ENCODE results near the gene RPRD1B. TPM values are rescaled to one million over a fixed set of nuclear protein-coding genes. Genes with fewer than 3 reads are reported as not detected.

The RPRD1B gene
- total and polyA plus RNA-seq, 2 of the 13 experiments (the other 11 are each of a cell fraction or from before 2014, with no cell fraction given): 31.1 to 41.5 TPM

GRCh38 chr20:38113401-38114325 is 80.1 kb downstream of the RPRD1B start (continued):
- TF ChIP-seq ZNF567 (CRISPR knock-in tag; IDR thresholded peaks at IDR 0.05; ENCODE audit: borderline replicate concordance) (no peak), ZNF747 (CRISPR knock-in tag; IDR thresholded peaks at IDR 0.05; ENCODE audit: borderline replicate concordance) (no peak), FOXM1 (CRISPR knock-in tag; IDR thresholded peaks at IDR 0.05) (no peak), PTBP1 (IDR thresholded peaks at IDR 0.05; ENCODE audit: low read depth, low read length, poor library complexity, severe bottlenecking) (no peak), RARG (CRISPR knock-in tag; IDR thresholded peaks at IDR 0.05; ENCODE audit: low read depth) (no peak), HMGA1 (CRISPR knock-in tag; conservative IDR thresholded peaks at IDR 0.05) (no peak), FOXK1 (CRISPR knock-in tag; IDR thresholded peaks at IDR 0.05; ENCODE audit: borderline replicate concordance, low read depth) (no peak), U2AF1 (optimal IDR thresholded peaks at IDR 0.05; ENCODE audit: low read depth, low read length) (no peak), ZNF589 (CRISPR knock-in tag; conservative IDR thresholded peaks at IDR 0.05) (no peak), BCL6 (CRISPR knock-in tag; IDR thresholded peaks at IDR 0.05) (peak; percentile 78), ZNF562 (CRISPR knock-in tag; IDR thresholded peaks at IDR 0.05; ENCODE audit: borderline replicate concordance) (no peak), MED13 (CRISPR knock-in tag; IDR thresholded peaks at IDR 0.05) (no peak), ZSCAN12 (CRISPR knock-in tag; IDR thresholded peaks at IDR 0.05) (no peak), ZBTB3 (CRISPR knock-in tag; IDR thresholded peaks at IDR 0.05; ENCODE audit: borderline replicate concordance, low read depth) (no peak), RFXANK (CRISPR knock-in tag; IDR thresholded peaks at IDR 0.05) (no peak)
- TF ChIP-seq, protein P1, sequence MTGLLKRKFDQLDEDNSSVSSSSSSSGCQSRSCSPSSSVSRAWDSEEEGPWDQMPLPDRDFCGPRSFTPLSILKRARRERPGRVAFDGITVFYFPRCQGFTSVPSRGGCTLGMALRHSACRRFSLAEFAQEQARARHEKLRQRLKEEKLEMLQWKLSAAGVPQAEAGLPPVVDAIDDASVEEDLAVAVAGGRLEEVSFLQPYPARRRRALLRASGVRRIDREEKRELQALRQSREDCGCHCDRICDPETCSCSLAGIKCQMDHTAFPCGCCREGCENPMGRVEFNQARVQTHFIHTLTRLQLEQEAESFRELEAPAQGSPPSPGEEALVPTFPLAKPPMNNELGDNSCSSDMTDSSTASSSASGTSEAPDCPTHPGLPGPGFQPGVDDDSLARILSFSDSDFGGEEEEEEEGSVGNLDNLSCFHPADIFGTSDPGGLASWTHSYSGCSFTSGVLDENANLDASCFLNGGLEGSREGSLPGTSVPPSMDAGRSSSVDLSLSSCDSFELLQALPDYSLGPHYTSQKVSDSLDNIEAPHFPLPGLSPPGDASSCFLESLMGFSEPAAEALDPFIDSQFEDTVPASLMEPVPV (CRISPR knock-in tag; IDR thresholded peaks at IDR 0.05): no peak
- TF ChIP-seq, protein P2, sequence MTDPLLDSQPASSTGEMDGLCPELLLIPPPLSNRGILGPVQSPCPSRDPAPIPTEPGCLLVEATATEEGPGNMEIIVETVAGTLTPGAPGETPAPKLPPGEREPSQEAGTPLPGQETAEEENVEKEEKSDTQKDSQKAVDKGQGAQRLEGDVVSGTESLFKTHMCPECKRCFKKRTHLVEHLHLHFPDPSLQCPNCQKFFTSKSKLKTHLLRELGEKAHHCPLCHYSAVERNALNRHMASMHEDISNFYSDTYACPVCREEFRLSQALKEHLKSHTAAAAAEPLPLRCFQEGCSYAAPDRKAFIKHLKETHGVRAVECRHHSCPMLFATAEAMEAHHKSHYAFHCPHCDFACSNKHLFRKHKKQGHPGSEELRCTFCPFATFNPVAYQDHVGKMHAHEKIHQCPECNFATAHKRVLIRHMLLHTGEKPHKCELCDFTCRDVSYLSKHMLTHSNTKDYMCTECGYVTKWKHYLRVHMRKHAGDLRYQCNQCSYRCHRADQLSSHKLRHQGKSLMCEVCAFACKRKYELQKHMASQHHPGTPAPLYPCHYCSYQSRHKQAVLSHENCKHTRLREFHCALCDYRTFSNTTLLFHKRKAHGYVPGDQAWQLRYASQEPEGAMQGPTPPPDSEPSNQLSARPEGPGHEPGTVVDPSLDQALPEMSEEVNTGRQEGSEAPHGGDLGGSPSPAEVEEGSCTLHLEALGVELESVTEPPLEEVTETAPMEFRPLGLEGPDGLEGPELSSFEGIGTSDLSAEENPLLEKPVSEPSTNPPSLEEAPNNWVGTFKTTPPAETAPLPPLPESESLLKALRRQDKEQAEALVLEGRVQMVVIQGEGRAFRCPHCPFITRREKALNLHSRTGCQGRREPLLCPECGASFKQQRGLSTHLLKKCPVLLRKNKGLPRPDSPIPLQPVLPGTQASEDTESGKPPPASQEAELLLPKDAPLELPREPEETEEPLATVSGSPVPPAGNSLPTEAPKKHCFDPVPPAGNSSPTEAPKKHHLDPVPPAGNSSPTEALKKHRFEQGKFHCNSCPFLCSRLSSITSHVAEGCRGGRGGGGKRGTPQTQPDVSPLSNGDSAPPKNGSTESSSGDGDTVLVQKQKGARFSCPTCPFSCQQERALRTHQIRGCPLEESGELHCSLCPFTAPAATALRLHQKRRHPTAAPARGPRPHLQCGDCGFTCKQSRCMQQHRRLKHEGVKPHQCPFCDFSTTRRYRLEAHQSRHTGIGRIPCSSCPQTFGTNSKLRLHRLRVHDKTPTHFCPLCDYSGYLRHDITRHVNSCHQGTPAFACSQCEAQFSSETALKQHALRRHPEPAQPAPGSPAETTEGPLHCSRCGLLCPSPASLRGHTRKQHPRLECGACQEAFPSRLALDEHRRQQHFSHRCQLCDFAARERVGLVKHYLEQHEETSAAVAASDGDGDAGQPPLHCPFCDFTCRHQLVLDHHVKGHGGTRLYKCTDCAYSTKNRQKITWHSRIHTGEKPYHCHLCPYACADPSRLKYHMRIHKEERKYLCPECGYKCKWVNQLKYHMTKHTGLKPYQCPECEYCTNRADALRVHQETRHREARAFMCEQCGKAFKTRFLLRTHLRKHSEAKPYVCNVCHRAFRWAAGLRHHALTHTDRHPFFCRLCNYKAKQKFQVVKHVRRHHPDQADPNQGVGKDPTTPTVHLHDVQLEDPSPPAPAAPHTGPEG (CRISPR knock-in tag; IDR thresholded peaks at IDR 0.05): no peak
- TF ChIP-seq, protein P3, sequence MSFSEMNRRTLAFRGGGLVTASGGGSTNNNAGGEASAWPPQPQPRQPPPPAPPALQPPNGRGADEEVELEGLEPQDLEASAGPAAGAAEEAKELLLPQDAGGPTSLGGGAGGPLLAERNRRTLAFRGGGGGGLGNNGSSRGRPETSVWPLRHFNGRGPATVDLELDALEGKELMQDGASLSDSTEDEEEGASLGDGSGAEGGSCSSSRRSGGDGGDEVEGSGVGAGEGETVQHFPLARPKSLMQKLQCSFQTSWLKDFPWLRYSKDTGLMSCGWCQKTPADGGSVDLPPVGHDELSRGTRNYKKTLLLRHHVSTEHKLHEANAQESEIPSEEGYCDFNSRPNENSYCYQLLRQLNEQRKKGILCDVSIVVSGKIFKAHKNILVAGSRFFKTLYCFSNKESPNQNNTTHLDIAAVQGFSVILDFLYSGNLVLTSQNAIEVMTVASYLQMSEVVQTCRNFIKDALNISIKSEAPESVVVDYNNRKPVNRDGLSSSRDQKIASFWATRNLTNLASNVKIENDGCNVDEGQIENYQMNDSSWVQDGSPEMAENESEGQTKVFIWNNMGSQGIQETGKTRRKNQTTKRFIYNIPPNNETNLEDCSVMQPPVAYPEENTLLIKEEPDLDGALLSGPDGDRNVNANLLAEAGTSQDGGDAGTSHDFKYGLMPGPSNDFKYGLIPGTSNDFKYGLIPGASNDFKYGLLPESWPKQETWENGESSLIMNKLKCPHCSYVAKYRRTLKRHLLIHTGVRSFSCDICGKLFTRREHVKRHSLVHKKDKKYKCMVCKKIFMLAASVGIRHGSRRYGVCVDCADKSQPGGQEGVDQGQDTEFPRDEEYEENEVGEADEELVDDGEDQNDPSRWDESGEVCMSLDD (CRISPR knock-in tag; IDR thresholded peaks at IDR 0.05; ENCODE audit: borderline replicate concordance): no peak
